Activated CD4-positive, alpha-beta T cell treated with anti-CD3 and anti-CD28 coated beads, Interleukin-2, amount 50 U/mL, for 4 hours (primary cell): ENCODE measurements around the gene CHMP1A.
"Not testable (repeated sequence)": the region's sequence is repeated elsewhere in the genome, so short reads cannot be mapped to it uniquely, and the experiment has no call there.

Experiments
- DNase-seq, 2 experiments: peaks; one replicate each; pipeline ENCODE4 v3.0.0-alpha.2; 2020

Gene CHMP1A

DNA sequence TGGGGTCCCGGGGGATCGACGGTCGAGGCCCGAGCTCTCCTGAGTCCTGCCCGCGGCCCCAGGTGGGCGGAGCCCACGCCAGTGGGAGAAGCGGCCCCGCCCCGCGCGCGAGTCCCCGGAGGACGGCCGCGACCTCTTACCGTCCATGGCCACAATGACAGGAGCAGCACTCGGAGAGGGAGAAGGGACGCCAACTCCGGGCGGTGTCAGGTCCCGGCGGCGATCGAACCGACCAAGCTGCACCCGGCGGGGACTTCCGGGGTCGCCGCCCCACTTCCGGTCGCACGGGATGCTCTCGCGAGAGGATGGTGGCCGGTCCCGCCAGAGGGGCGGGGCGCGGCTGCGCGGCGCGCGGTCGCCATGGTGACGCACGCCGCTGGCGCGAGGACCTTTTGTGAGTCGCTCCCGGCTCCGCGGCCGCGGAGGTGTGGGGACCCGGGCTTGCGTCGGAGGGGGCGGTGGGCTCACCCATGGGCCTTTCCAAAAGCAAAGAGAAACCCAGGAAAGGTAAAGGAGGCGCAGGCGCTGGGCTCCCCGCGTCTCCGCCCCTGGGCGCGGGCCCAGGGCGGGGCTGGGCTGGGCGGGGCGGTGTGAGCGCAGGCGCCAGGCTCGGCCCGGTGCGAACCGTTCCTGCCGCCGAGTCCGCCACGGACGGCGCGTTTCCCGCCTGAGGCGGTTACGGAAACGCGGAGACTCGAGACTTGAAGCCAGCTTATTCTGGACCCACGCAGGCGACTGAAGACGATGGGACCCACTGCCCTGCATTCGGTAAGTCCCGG, at the start of gene CHMP1A, which contains the start of gene SPATA33:
TSS of gene CHMP1A (minus strand) at position 267 of the 779 bp plus-strand sequence. CDS start at position 147, 120 bp downstream.
TSS of gene SPATA33 (plus strand) at position 395 of the 779 bp plus-strand sequence. CDS start at position 471, 76 bp downstream.
- peak; percentile 87 to 89 for DNase-seq

DNA sequence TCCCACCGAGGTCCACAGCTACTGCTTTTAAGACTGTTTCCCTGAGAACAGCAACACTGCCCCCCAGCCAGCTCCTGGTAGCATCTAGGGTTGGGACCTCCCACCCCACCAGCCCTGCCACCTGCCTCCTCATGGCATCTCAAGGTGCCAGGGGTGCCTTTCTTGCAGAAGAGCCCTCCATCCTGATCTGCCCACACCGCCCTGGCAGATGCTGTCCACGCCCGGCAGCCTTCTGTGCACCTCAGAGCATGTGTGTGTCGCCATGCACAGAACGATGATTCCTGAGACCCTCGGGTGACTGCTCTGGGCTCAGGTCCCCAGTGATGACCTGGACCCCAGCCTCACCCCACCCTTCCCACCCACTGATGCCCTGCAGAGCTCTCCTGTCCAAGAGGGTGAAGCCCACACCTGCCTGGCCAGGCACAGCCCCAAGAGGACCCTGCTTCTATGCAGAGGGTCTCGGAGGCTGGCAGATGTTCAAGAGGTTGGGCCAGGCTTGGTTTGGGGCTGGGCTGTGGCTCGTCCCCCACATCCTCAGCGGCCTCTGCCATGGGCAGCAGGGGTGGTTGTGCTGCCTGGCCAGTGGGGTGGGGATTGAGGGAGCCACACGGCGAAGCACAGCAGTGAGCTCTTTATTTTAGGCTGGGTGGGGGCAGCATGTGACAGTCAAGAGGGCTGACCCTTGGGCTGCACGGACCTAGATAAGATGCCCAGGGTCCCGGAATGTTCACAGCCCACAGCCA, 49.2 kb upstream of the CHMP1A start:
- DNase-seq = no peak

DNA sequence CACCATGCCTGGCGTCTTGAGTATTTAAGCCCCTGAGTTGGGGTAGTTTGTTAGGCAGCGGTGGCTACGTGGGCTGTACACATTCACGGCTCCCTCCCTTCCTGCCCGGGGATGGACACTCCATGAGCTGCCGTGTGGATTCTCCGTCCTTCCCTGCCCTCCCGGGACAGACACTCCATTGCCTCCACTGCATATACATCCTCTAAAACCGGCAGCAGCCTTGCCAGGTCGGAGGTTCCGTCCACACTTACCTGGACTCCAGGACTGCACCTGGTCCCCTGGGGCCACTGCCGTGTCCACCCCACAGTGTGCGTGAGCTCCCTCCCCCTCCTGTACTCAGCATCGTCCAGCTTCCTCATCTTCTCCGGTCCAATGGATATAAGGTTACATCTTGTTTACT, 47.5 kb upstream of the CHMP1A start:
- no peak for DNase-seq

DNA sequence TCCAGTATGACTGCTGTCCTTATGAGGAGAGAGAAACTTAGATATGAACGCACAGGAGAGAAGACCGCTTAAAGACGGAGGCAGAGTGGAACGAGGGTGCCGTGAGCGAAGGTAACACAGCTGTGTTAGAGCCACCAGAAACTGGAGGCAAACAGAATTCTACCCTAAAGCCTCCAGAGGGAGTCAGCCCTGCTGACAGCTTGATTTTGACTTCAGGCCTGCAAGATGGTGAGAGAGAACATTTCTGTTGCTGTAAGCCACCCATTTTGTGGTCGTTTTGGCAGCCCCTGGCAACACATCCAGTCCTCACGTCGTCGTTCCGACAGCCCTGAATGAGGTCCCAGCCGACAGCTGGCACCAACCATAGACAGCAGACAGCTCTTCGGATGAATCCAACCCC, 46.8 kb upstream of the CHMP1A start:
- no peak for DNase-seq

DNA sequence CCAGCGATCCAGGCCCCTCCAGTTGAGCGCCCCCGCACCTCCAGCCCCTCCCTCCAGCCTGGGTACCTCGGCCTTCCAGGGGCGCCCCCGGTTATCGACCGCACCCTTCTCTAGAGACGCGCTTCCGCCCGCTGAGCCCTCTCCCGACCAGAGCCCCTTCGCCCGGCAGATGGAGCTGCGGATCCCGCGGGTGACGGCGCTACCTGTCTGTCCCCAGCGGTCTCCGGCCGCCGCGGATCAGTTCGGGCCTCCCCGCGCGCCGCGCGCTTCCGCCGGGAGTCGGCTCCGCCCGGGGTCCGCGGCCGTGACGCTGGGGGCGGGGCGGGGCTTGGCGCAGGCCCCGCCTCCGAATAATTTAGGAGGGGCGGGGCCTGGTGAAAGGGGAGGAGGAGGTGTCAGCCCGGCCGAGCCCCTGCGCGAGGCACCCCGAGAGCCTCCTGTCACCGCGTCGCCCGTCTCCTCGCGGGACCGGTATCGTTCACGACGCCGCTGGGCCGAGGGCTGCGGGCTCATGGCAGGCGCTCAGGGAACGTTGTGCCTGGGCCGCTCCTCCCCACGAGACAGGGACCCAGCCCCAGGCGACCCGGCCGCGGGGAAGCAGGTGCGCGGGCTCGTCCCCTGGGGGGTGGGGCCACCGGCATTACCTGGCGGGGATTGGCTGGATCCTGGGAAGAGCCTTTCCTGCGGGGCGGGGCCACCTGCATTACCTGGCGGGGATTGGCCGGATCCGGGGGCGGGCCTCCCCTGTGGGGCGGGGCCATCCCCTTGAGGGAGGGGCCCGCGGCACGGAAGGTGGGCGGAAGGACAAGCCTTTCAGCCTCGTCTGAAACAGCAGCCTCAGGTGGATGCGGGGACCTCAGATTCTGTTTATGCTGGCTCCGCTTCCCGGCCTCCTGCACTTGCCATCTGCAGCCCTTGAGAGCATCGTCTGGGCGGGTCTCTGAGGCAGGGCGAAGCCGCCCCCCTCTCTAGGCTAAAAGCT, 44.2 kb upstream of the CHMP1A start, which contains the start of gene SPATA2L:
TSS of gene SPATA2L (minus strand) at position 281 of the 982 bp plus-strand sequence. CDS start 473 bp downstream, outside the sequence.
- DNase-seq = peak; percentile 97

DNA sequence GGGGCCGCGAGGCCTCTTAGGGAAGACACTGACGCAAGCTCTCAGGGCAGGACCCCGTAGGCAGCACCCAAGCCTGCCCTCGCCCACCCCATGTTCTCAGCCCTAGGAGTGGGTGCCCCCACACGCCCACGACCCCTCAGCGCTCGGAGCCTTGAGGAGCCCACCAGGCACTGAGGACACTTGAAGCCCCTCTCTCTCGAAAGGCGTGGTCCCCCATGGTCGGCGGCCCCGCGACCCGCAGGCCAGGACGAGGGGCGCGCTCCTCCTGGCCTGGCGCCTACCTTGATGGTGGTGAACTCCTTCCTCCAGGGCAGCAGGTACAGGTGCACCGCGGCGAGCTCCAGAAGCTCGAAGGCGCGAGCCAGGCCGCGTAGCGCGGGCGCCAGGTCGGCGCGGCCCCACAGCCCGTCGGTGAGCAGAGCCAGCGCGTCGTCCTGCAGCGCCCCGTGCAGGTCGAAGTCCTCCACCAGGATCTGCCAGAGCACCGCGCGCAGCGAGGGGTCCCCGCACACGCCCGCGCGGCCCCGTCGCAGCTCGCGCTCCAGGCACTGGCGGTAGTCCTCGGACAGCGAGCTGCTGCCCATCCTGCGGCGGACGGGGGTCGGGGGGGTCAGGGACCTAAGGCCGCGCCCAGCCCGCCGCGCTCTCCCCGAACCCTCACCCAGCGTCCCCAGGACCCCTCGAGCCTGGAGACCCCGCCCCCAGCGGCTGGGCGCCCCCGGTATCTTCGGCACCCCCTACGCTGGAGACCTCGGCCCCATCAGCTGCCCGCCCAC, 43.3 kb upstream of the CHMP1A start:
- DNase-seq = peak in 1 of 2 experiments; percentile 33

DNA sequence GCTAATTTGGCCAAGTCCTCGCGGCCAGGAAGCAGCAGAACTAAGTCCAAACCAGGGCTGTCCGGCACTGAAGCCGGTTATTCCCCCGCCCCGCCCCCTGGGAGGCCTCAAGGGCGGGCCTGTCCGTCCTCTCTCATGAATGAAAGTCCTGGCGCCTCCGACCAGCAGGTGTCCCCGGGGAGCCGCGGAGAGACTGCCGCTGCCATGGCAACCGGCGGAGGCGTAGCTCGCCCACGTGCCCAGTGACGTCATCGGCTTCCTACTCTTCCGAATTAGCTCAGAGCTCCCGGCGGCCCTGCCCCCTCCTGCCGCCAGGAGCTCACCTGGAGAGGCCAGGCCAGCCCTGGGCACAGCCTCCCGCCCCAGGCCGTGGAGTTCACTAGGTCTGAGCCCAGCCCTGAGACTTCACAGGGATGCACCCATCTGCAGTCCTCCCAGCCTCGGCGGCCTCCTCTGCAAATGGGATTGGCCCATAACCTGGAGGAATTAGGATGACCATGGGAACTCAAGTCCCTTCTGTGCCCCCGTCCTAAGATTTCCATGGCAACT, 42.7 kb upstream of the CHMP1A start:
- peak; percentile 97 for DNase-seq

DNA sequence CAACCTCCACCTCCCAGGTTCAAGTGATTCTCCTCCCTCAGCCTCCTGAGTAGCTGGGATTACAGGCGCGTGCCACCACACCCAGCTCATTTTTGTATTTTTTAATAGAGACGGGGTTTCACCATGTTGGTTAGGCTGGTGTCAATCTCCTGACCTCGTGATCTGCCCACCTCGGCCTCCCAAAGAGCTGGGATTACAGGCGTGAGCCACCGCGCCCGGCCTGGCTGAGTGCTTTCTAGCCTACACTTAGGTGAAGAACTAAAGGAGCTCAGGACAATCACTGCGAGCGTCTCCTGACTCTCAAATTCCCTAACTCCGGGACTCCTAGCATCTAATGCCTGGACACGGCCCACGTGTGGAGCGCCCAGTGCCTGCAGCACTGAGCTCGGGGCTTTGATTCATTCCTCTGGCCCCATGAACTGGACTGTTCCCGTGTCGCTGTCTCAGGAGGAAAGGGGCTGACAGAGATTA, 42.2 kb upstream of the CHMP1A start:
- not testable (repeated sequence) for DNase-seq

DNA sequence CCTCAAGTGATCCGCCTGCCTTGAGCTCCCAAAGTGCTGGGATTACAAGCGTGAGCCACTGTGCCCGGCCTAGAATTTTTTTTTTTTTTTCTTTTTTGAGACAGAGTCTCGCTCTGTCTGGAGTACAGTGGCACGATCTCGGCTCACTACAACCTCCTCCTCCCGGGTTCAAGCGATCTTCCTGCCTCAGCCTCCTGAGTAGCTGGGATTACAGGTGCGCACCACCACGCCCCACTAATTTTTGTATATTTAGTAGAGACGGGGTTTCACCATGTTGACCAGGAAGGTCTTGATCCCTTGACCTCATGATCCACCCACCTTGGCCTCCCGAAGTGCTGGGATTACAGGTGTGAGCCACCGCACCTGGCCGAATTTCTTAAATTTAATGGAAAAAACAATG, 41.2 kb upstream of the CHMP1A start:
- DNase-seq = not testable (repeated sequence)

DNA sequence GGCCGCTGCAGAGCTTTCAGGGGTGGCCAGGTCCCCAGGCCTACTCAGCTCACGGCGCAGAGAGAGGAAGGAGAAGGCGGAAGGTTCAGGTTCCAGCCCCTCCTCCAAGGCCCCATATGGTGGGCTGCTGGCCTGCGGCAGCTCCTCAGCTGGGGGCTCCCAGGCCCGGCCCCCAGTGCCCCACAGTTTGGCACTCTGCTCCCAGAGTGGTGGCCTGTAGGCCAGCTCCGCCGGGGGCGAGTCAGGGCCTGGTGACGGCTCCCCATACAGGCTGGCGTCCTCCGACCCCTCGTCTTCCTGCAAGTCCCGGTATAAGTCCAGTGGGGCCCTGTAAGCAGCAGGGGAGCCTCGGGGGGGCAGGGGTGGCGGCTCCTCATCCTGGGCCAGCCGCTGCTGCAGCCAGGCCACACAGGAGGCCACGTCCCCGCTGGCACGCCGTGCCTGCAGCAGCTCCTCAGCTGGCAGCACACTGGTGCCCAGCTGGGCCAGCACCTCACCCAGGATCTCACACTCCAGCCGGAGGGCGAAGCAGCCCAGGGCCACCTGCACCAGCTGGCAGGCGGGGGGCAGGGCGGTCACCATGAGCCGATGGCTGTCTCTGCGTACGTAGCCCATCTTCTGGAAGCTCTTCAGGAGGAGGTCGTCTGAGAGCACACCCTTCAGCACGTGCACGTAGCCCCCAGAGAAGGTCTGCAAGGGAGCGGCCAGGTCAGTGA, 40.3 kb upstream of the CHMP1A start:
- no peak for DNase-seq

DNA sequence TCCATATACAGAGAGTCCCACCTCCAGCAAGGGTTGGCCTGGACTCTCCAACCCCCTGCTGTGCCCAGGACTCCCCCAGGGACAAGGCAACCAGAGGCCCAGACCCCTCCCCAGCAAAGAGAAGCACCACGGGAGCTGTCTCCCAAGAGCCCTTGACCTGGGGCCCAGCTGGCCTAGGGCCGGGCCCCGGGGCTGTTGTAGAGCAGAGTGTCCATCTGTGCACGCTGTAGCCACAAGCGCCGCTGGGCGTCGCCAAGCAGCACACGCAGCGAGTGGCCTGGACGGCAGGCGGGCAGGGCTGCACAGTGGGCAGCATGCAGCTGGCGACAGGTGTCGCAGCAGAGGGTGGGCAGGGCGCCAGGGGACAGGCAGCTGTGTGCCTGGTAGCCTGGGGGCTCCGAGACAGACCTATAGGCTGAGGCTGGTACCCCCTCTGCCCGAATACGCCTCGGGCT, 39.7 kb upstream of the CHMP1A start:
- no peak for DNase-seq

DNA sequence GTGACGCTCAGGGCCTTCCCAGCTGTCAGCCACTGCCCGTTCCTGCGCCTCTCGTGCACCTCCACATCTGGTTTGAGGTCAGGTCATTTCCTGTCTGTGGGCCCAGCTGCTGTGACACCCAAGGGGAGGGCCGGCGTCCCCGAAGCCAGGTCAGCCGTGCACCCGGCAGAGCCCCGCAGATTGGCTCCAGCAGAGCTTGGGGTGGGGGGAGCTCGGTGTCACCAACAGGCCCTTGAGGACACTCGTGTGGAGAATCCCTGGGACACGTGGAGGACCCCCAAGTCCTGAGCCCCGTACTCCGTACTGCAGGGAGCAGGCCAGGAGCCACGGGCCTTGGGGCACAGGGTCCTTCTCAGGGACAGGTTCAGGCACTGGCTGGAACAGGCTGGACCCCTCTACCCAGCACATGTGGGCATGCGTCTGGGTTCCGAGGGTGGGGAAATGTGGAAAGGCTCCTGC, 39.2 kb upstream of the CHMP1A start:
- no peak for DNase-seq

DNA sequence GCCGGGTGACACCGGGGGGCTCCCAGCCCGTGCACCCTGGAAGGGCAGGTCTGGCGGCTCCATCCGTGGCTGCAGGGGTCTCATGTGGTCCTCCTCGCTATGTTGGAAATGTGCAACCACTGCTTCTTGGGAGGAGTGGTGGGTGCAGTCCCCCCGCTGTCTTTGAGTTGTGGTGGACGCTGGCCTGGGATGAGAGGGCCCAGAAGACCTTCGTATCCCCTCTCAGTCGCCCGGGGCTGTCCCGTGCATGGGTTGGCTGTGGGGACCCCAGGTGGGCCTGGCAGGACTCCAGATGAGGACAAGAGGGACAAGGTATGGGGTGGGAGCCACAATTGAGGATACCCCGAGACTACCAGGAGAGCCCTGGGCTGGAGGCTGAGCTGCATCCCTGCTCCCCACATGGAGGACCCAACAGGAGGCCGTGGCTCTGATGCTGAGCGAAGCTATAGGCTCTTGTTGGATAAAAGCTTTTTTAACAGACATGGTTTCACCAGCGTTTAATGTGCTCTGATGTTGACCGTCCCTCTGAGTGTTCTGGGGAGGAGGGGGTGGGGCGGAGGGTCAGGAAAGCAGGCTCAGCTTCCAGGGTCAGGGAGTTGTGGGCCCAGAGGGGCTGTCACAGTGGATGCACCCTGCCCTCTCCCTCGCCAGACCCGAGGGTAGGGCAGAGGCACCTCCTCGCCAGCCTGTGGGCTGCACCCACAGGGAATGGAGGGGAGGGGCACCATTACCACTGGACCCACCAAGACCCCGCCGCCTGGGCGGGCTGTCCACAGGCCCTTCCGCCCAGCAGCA, 38.6 kb upstream of the CHMP1A start:
- DNase-seq = no peak

DNA sequence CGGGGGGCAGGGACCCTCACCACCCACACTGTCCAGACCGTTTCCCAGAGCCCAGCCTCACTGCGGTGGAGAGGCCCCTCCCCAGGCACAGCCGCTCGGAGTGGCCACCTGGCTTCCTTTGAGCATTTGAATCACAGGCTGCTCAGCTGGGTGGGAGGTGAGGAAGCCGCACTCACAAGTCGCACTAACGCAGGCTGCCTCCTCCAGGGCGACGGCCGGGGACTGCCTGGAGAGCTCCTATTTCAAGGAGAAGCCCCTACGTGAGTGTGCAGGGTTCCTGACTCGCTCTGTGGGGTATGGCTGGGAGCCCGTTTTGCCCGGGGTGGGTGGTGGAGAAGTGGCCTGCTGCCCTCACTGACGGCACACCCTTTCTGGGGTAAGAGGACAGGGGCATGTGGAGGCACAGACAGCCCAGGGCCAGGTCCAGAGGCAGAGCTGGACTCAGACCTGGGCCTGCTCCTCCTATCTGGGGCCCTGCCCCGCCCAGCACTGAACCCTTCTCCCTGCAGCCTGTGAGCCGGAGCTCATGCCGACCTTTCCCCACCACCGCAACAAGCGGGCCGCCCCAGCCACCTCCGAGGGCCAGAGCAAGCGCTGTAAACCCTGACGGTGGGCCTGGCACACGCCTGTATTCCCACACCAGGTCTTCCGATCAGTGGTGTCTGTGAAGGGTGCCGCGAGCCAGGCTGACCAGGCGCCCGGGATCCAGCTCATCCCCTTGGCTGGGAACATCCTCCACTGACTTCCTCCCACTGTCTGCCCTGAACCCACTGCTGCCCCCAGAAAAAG, 37.8 kb upstream of the CHMP1A start:
- no peak for DNase-seq

DNA sequence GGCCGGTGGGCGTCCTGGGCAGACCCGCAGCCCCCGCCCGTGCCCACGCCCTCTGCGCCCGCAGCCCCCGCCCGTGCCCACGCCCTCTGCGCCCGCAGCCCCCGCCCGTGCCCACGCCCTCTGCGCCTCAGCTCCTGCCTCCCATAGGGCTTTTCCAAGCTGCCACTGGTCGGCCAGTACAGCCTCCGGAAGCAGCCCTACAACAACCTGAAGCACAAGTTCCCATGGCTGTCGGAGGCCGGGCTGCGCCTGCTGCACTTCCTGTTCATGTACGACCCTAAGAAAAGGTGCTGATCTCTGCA, 37.2 kb upstream of the CHMP1A start:
- DNase-seq = not testable (repeated sequence)

DNA sequence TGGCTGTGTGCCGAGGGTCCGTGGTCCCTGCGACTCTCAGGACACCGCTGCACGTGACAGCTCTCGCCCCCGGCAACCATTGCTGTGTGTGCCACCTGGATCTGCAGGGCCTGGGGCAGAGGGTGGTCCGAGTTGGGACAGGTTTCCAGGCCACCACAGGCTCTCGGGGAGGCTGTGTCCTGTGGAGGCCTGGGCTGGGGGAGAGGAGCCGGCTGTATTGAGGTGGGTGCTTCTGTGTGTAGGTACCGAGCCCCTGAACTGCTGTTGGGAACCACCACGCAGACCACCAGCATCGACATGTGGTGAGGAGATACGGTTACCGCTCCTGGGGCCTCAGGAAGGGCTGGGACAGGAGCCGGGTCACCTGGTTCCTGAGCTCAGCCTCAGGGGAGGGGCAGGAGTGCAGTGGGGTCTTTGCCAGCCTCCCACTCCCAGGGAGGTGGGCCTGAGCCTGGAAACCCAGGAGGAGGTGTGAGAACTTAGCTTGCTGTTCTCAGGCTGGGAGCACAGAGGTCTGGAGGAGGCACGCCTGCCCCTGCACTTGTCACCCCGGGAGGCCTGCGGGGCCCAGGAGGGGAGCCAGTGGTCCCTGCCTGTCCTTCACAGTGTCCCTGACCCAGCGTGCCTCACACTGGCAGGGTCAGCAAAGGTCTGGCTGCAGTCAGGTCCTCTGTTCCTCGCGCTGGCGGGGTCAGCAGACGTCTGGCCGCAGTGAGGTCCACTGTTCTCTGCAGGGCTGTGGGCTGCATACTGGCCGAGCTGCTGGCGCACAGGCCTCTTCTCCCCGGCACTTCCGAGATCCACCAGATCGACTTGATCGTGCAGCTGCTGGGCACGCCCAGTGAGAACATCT, 36.6 kb upstream of the CHMP1A start:
- DNase-seq = no peak

DNA sequence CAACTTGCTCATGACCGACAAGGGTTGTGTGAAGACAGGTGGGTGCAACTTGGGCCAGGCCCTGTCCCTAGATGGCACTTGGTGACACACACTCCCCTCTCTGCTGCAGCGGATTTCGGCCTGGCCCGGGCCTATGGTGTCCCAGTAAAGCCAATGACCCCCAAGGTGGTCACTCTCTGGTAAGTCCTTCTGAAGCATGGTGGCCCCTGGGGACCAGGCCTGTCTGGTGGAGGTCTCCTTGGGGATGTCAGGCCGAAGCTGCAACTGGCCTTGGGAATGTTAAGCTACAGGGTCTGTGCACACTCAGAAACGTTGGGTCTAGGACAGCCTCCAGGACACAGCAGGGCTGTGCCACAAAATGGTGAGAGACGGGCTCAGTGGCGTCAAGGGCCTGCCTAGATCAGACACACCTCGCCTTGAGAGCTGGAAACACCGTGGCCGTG, 35.8 kb upstream of the CHMP1A start:
- no peak for DNase-seq
